ENCODE results near the gene SESN3.
A peak's percentile ranks its signal among the peaks of the same experiment; 100 is the strongest.

SESN3 gene, protein sequence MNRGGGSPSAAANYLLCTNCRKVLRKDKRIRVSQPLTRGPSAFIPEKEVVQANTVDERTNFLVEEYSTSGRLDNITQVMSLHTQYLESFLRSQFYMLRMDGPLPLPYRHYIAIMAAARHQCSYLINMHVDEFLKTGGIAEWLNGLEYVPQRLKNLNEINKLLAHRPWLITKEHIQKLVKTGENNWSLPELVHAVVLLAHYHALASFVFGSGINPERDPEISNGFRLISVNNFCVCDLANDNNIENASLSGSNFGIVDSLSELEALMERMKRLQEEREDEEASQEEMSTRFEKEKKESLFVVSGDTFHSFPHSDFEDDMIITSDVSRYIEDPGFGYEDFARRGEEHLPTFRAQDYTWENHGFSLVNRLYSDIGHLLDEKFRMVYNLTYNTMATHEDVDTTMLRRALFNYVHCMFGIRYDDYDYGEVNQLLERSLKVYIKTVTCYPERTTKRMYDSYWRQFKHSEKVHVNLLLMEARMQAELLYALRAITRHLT

GRCh38 chr11:95231127-95231880 is at the start of gene SESN3:
Gene SESN3 (minus strand): TSS chr11:95231202. CDS start chr11:95230860, 342 bp downstream.
- peak; percentile 28; the same call in 1 of the 2 replicates for TF ChIP-seq RAD21 (IDR thresholded peaks at IDR 0.05; ENCODE audit: low read depth)
- TF ChIP-seq CEBPB (IDR thresholded peaks at IDR 0.05), result no peak
- no peak; the same call in 1 of the 2 replicates for TF ChIP-seq EGR1 (IDR thresholded peaks at IDR 0.05)
- TF ChIP-seq MAX (IDR thresholded peaks at IDR 0.05), result no peak
- 0 out of 2 replicates have a peak, but pooled peaks have one; percentile 42 for TF ChIP-seq TAF1 (IDR thresholded peaks at IDR 0.05; ENCODE audit: low read depth)

GRCh38 chr11:95279921-95280868 is 49.2 kb upstream of the SESN3 start:
- no peak for TF ChIP-seq FOXM1 (IDR thresholded peaks at IDR 0.05; ENCODE audit: borderline replicate concordance, low read depth)
- no peak for TF ChIP-seq TCF12 (IDR thresholded peaks at IDR 0.05; ENCODE audit: low read depth)
- no peak for TF ChIP-seq CREB1 (IDR thresholded peaks at IDR 0.05; ENCODE audit: low read depth)
- TF ChIP-seq, protein P1, sequence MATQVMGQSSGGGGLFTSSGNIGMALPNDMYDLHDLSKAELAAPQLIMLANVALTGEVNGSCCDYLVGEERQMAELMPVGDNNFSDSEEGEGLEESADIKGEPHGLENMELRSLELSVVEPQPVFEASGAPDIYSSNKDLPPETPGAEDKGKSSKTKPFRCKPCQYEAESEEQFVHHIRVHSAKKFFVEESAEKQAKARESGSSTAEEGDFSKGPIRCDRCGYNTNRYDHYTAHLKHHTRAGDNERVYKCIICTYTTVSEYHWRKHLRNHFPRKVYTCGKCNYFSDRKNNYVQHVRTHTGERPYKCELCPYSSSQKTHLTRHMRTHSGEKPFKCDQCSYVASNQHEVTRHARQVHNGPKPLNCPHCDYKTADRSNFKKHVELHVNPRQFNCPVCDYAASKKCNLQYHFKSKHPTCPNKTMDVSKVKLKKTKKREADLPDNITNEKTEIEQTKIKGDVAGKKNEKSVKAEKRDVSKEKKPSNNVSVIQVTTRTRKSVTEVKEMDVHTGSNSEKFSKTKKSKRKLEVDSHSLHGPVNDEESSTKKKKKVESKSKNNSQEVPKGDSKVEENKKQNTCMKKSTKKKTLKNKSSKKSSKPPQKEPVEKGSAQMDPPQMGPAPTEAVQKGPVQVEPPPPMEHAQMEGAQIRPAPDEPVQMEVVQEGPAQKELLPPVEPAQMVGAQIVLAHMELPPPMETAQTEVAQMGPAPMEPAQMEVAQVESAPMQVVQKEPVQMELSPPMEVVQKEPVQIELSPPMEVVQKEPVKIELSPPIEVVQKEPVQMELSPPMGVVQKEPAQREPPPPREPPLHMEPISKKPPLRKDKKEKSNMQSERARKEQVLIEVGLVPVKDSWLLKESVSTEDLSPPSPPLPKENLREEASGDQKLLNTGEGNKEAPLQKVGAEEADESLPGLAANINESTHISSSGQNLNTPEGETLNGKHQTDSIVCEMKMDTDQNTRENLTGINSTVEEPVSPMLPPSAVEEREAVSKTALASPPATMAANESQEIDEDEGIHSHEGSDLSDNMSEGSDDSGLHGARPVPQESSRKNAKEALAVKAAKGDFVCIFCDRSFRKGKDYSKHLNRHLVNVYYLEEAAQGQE (IDR thresholded peaks at IDR 0.05; ENCODE audit: low read depth), result no peak
- TF ChIP-seq MAX (IDR thresholded peaks at IDR 0.05), result no peak
- TF ChIP-seq, protein P2, sequence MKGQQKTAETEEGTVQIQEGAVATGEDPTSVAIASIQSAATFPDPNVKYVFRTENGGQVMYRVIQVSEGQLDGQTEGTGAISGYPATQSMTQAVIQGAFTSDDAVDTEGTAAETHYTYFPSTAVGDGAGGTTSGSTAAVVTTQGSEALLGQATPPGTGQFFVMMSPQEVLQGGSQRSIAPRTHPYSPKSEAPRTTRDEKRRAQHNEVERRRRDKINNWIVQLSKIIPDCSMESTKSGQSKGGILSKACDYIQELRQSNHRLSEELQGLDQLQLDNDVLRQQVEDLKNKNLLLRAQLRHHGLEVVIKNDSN (IDR thresholded peaks at IDR 0.05), result no peak
- no peak for TF ChIP-seq TEAD4 (IDR thresholded peaks at IDR 0.05)
- TF ChIP-seq ZBTB7A (IDR thresholded peaks at IDR 0.05; ENCODE audit: low read depth), result no peak
- TF ChIP-seq YY1 (IDR thresholded peaks at IDR 0.05; ENCODE audit: low read depth), result no peak
- no peak for TF ChIP-seq NFIC (IDR thresholded peaks at IDR 0.05)
- TF ChIP-seq EGR1 (IDR thresholded peaks at IDR 0.05), result no peak
- TF ChIP-seq EP300 (IDR thresholded peaks at IDR 0.05; ENCODE audit: borderline replicate concordance), result no peak

DNA sequence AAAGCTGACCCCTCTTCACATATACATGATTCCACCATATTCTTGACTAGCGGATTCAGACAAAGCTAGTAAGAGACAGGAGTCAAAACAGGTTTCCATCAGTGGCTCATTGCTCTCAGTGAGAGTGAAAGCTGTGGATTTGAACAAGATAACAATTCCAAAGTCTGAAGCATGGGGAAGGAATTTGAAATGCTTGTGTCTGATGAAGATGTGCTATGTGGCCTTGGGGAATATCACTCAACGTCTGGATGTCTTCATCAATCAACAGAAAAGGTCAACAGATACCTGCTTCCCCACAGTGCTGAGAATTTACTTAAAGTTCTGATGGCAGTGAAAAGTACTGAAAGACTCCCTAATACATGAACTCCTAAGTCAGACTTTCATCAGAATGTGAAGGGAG is 46.9 kb upstream of the SESN3 start:
- TF ChIP-seq CEBPB (IDR thresholded peaks at IDR 0.05), result no peak
- TF ChIP-seq FOXM1 (IDR thresholded peaks at IDR 0.05; ENCODE audit: borderline replicate concordance, low read depth), result no peak
- no peak for TF ChIP-seq EGR1 (IDR thresholded peaks at IDR 0.05)
- TF ChIP-seq NFIC (IDR thresholded peaks at IDR 0.05), result no peak
- TF ChIP-seq, protein P2 (IDR thresholded peaks at IDR 0.05), result no peak
- no peak for TF ChIP-seq EP300 (IDR thresholded peaks at IDR 0.05; ENCODE audit: borderline replicate concordance)
- no peak for TF ChIP-seq RAD21 (IDR thresholded peaks at IDR 0.05; ENCODE audit: low read depth)
- TF ChIP-seq, protein P1 (IDR thresholded peaks at IDR 0.05; ENCODE audit: low read depth), result no peak
- TF ChIP-seq CREB1 (IDR thresholded peaks at IDR 0.05; ENCODE audit: low read depth), result no peak
- no peak for TF ChIP-seq YY1 (IDR thresholded peaks at IDR 0.05; ENCODE audit: low read depth)
- TF ChIP-seq MAX (IDR thresholded peaks at IDR 0.05), result no peak
- no peak for TF ChIP-seq TAF1 (IDR thresholded peaks at IDR 0.05; ENCODE audit: low read depth)
- TF ChIP-seq ZBTB7A (IDR thresholded peaks at IDR 0.05; ENCODE audit: low read depth), result no peak
- TF ChIP-seq TCF12 (IDR thresholded peaks at IDR 0.05; ENCODE audit: low read depth), result no peak

DNA sequence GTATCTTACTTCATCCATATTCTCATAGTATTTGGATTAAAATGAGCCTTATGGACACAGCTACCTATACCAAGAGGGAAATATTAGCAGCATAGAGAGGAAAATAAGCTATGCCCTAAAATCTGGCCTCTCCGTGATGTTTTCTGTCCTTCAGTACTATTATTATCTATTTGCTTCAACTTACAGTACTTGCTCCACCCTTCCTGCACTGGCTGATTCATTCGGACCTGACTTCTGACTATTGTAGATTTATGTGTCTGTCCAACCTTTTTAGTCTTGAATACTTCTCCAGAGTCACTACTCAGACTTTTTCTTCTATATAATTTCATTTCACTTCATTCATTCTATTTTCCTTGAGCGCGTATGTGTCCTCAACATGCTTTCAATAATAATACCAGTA is 45.1 kb upstream of the SESN3 start:
- TF ChIP-seq, protein P2 (IDR thresholded peaks at IDR 0.05), result no peak
- TF ChIP-seq TAF1 (IDR thresholded peaks at IDR 0.05; ENCODE audit: low read depth) (no peak), CEBPB (IDR thresholded peaks at IDR 0.05) (no peak), EP300 (IDR thresholded peaks at IDR 0.05; ENCODE audit: borderline replicate concordance) (no peak), RAD21 (IDR thresholded peaks at IDR 0.05; ENCODE audit: low read depth) (no peak), CREB1 (IDR thresholded peaks at IDR 0.05; ENCODE audit: low read depth) (no peak), FOXM1 (IDR thresholded peaks at IDR 0.05; ENCODE audit: borderline replicate concordance, low read depth) (no peak), ZBTB7A (IDR thresholded peaks at IDR 0.05; ENCODE audit: low read depth) (no peak), TCF12 (IDR thresholded peaks at IDR 0.05; ENCODE audit: low read depth) (no peak), TEAD4 (IDR thresholded peaks at IDR 0.05) (no peak), EGR1 (IDR thresholded peaks at IDR 0.05) (no peak), YY1 (IDR thresholded peaks at IDR 0.05; ENCODE audit: low read depth) (no peak), MAX (IDR thresholded peaks at IDR 0.05) (no peak), NFIC (IDR thresholded peaks at IDR 0.05) (no peak)
- TF ChIP-seq, protein P1 (IDR thresholded peaks at IDR 0.05; ENCODE audit: low read depth), result no peak

Measured in Ishikawa (cell line).